Keratinocyte (primary cell): Measurements from ENCODE around the gene SLC12A1.

ENCODE experiments used
- CTCF ChIP-seq, 3 experiments: IDR thresholded peaks in 1 of 3; conservative IDR thresholded peaks in 1 of 3; optimal IDR thresholded peaks in 1 of 3; 2 replicates in 2 of 3; 3 replicates in 1 of 3; pipeline versions ENCODE3 to v1.5.1; 2011; ENCODE audit warnings: low read length in 3 of 3, mild to moderate bottlenecking in 3 of 3, moderate library complexity in 2 of 3, control low read depth in 1 of 3, inconsistent platforms in 1 of 3; ENCODE audit not compliant: insufficient read depth in 2 of 3; ENCODE audit errors: extremely low read depth in 1 of 3
- EZH2 ChIP-seq: IDR thresholded peaks from one replicate; pipeline ENCODE4 v1.6.1; 2012; ENCODE audit warnings: inconsistent platforms, mild to moderate bottlenecking, low read length, moderate library complexity

- no peak for TF ChIP-seq EZH2
- TF ChIP-seq CTCF (optimal IDR thresholded peaks at IDR 0.05 in 1 of 3, IDR thresholded peaks at IDR 0.05 in 1 of 3, conservative IDR thresholded peaks at IDR 0.05 in 1 of 3; ENCODE audit: extremely low read depth in 1 of 3, insufficient read depth in 2 of 3, low read length in 3 of 3) = no peak
Measured at GRCh38 chr15:48202068-48202467, 4.0 kb upstream of the SLC12A1 start.
